Suppressor macrophage (primary cell): ENCODE results near the gene LRRC73.
"Not testable (repeated sequence)": the region's sequence is repeated elsewhere in the genome, so short reads cannot be mapped to it uniquely, and the experiment has no call there.

Source experiments
- DNase-seq, 4 experiments: peaks; one replicate each; pipeline ENCODE4 v3.0.0-alpha.2; 2020 to 2022

LRRC73 gene

DNA sequence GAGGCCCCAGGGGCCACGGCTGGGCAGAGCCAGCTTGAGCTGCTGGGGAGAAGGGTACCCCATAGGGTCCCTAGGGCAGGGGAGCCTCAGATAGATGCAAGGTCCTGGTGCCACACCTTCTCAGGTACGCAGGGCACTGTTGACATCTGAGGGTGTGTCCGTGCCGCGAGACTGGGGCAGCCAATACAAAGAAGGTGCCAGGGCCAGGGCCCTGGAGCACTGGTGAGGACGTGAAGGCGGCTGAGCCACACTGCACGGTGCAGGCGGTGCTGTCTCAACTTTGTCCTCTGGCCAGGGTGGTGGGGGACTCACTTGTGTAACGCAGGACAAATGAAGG is 649 bp upstream of the LRRC73 start:
- DNase-seq, result no peak

DNA sequence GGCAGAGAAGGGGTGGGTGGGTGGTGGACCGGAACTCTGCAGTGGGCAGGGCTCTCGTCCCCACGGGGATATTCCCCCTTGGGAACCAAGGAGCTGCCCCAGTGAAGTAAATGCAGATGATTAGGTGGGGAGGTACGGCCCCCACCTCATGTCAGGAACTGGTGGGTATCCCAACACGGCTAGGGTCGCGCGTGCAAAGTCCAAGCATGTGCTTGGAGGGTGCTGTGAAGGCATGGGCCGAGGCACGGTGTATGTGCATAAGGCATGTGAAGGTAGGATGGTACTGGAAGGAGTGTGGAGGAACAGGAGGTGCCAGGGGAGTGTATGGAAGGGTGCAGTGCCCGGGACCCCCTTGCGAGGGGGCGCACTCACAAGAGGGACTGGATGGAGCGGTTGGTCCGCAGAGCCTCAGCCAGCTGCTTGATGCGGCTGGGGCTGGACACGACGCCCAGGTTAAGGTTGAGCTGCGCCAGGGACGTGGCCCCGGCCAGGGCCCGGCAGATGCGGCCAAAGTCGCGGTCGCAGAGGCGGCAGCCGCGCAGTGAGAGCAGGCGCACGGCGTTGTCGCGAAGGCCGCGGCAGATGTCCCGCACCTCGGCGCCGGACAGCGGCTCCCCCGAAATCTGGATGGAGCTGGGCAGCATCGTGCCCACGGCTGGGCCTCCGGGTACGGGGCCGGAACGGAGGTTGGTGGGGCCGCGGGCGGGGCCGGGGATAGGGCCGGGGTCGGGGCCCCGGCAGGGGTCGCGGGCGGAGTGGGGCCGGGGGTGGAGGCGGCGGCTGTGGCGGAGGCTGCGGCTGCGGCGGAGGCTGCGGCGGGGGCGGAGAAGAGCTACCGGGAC is 783 bp downstream of the LRRC73 start:
- DNase-seq, result peak in 3 of 4 experiments; percentile 13 to 38 (median 19)

DNA sequence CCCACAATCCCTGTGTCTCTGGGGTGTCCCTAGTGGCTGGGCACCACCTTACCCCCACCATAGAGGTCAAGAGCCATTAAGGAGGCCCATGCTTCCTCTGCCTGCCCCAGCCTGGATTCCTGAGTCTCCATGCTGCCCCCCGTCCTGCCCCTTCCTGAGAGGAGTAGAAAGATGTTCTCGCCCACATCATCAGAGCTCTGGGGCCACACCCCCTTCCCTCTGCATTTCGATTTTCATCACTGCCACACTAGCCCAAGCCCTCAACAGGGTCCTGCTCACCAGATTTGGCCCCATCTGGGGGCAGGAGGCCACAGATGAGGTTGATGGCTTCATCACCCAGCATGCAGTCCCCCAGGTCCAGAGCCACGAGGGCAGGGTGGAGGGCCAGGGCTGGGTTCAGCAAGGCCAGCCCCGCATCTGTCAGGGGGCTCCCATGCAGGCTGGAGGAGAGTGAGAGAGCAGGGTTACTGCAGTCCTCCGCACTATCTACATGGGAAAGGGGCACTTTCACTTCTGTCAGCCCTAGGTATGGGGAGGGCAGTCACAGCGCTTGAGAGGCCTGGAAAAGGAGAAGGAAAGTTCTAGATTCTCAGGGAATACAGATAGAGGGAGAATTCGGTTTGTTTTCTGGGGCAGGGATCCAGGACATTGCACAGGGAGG is 1.5 kb downstream of the LRRC73 start:
- no peak for DNase-seq

DNA sequence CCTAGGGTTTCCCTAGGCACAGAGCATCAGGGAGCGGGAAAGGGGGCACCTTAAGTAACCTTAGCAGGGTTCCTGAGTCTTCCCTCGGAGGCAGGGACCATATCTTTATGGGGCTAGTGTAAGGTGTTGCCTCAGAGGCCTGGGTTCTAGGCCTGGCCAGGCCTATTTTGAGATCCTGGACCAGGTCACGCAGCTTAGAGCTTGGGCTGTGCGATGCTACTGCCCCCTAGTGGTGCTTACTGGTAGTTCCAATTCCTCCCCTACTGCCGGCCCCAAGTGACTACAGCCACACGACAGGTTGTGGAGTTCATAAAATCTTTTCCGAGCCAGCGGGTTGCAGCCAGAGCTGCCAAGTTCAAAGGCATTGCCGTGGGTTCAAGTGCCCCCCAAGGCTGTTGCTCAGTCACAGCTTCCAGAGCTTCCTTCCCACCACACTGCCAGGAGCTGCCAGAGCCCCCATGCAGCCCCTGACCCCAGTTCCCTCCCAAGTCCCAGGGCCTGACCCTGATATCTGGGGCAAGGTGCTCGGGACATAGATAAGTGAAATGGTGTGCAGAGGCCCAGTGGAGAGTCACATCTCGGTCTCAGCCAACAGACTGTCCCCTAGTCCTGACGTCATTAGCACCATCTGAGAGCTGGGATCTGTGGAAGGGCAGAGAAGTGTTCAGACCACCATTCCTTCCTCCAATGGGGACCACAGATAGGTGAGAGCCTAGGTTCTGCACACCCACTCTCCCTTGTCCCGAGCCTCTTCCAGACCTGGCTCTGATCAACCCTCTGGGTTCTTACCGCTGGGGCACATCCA is 3.3 kb downstream of the LRRC73 start:
- DNase-seq, result peak; percentile 85 to 94 (median 88)

DNA sequence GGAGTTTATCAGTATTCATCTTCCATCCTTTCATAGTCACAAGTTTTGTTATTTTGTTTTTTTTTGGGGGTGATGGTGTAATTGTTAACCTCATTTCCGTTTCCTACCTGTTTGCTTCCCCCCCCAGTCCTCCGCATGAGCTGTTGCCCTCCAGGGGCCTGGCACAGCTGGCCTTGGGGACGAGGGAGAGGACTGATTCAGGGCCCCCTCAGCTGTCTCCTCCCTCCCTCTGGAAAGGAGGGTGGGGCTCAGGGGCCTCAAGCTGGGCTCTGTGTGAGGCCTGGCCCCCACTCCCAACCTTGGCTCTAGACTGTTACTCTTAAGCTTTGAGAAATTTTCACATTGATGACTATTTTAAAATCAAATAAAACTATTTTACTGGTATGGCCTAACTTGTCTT is 4.0 kb downstream of the LRRC73 start:
- DNase-seq, result no peak

DNA sequence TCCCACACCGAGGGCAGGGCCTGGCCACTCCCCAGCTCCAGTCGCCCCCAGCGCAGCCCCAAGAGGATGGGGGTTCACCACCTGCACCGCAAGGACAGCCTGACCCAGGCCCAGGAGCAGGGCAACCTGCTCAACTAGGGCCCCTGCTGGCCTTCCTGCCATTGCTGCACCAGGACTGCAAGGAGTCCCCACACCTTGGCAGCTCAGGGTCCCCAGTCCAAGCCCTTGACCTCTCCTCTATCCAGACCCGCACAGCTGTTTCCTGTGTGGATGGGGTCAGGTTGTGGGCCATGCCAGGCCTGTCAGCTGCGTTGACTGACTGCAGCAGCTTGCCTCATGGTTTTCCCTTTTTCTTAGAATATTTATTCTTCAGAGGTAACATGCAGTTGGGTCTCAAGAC is 4.4 kb downstream of the LRRC73 start:
- no peak for DNase-seq

DNA sequence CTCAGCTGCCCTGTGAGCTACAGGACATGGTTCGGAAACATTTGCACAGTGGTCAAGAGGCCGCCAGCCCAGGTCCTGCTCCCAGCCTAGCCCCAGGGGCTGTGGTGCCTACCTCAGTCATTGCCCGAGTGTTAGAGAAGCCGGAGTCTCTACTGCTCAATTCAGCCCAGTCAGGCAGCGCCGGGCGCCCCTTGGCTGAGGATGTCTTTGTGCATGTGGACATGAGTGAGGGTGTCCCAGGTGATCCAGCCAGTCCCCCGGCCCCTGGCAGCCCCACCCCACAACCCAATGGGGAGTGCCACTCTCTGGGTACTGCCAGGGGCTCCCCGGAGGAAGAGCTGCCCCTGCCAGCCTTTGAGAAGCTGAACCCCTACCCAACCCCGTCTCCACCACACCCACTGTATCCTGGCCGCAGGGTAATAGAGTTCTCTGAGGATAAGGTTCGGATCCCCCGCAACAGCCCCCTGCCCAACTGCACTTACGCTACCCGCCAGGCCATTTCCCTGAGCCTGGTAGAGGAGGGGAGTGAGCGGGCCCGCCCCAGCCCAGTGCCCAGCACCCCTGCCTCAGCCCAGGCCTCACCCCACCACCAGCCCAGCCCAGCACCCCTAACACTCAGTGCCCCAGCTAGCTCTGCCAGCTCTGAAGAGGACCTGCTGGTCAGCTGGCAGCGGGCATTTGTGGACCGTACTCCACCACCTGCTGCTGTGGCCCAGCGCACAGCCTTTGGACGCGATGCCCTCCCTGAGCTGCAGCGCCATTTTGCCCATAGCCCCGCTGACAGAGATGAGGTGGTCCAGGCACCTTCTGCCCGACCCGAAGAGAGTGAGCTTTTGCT is 5.2 kb downstream of the LRRC73 start:
- DNase-seq, result no peak

DNA sequence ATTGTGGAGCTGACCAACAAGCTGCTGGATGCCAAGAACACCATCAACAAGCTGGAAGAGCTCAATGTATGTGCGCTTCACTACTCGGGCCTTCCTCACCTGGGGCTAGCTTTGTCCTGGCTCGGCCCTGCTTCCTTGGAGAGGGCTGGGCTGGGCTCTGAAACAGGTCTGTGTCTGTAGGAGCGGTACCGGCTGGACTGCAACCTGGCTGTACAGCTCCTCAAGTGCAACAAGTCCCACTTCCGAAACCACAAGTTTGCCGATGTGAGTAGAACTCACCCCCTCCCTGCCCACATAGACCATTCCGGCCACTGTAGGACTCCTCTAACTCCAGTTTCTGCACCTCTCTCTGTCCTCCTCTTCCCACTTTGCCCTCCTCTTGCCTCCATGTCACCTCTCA is 6.7 kb downstream of the LRRC73 start:
- no peak for DNase-seq

DNA sequence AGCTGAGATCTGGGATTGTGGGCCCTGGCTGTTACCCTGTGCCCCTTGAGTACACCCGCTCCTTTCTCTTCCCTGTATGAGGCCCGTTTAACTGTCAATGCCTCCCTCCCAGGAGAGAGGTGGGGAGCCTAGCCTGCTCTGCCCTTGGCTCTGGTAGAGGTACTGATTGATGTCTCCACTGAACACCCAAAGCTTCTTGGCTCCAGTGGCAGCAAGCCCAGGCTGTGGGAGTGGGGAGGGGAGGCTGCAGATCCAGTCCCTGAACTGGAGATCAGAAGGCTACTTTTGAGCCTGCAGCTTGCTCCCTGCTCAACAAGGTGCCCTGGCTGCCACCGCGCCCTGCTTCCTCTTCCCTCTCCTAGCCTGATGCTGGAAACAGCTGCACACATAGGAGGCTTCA is 7.5 kb downstream of the LRRC73 start:
- DNase-seq, result no peak

DNA sequence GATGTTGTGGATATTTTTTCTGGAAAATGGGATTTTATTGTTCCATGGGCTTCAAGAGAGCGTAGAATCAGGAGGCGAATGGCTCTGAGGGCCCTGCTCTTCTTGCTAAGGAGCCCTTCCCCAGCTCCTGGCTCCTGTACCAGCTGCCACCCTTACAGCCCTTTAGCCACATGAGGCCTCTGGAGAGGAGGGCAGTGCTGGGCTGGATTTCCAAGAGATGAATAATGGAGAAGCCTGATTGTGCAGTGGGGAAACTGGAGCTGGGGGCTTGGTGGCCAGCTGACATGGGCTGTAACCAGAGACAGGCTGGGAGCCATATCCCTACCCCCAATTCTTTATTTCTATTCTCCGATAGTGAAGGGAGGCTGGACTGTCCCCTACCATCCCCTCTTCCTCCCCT is 9.2 kb downstream of the LRRC73 start:
- DNase-seq, result no peak

DNA sequence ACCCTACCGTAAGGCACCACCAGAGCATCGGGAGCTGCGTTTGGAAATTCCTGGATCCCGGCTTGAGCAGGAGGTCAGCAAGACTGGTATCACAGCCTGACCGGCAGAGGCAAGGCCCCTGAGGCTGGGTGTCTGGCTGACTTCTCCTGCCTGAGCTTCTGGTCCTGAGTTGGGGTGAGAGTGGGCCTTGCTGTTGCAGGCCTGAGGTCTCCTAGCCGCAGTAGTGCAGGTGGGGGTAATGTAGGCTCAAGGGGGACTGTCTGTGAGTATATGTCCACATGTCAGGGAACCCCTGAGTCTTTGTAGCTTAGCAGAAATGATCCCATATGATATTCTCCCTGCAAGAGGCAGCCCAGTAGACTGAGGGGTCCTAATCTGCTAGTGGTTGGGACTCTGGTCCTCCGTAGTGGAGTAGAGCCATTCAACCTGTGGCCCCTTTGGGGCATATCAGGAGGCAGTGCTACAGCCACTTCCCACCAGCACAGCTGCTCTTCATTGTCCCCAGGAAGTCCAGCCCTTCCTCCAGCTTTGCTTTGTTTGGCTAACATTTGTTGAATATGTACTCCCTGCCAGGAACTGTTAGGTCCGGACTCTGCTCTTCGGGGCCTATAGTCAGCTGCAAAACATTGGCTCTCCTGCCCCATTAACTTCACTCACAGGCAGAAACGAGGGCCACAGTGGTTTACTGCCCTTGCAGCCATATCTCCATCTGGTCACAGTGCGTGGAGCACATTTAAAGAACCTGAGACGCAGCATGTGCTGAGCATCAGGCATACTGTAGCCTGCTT is 10.9 kb downstream of the LRRC73 start:
- no peak for DNase-seq

DNA sequence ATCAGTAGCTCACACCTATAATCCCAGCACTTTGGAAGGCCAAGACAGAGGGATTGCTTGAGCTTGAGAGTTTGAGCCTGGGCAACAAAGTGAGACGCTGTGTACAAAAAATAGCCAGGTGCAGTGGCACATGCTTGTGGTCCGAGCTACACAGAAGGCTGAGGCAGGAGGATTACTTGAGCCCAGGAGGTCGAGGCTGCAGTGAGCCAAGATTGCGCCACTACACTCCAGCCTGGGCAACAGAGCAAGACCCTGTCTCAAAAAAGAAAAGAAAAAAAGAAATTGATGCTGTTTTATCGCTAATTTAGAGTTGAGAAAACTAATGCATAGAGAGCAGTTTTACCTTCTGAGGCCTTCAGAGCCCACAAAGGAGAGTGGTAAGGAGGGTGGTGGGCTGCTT is 11.9 kb downstream of the LRRC73 start:
- DNase-seq, result not testable (repeated sequence)

DNA sequence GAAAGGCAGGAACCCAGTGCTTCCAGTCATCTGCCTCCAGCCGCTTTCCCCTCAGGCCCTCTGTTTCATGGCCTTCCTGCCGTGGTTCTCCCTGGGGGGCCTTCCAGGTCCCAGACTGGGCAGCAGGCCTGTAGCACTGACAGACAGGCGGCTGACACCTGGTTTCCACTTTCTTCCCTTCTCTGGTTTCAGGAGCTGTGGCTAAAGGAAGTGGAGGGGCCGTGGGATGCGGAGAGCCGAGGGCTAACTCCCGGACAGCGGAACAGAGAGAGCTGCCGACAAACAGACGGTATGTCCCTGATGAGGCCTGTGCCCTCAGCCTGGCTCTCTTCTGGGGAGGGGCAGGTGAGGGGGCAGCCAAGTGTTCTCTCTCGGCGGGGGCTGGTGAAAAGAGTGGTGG is 12.5 kb downstream of the LRRC73 start:
- DNase-seq, result no peak

DNA sequence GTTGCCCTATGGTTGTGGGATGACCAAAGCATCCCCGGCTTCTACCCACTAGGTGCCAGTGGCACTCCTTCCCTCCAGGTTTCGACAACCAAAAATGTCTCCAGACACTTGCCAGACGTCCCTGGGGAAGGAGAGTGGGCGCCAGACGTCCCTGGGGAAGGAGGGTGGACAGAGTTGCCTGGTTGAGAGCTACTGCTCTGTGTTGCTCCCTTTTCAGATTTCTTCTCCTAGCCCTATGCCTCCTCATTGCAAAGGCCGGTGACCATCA is 13.1 kb downstream of the LRRC73 start:
- no peak for DNase-seq

DNA sequence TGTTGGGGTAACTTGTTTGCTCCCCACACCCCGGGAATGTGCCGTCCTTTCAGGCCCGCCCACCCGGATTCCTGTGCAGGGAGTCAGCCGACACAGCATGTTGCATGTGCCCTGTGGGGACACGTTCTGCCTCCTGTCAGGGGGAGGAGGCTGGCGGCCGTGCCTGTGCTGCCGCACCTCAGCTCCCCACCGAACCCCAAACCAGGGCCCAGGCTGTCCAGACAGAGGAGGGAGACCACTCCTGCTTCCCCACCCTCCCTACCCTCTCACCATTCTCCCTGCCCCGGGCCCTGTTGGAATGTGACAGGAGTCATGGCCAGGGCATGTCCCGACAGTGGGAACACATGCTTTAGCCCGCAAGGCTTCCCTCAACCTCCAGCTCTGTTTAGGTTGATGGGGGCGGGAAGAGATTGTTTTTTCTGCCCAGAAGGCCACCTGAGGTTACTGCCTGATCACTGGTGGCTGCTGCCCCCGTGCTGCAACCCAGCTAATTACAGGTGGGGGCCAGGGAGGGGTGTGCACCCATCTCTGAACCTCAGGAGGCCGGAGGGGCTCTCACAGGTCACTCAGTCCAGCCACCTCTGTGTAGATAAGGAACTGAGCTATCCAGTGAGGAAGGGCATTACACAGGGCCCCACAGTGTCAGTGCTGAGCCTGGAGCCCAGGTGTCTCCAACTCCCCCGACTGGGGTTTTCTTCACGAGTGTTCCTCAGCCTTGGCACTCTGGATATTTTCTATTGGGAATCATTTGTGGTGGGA is 13.6 kb downstream of the LRRC73 start:
- DNase-seq, result no peak

DNA sequence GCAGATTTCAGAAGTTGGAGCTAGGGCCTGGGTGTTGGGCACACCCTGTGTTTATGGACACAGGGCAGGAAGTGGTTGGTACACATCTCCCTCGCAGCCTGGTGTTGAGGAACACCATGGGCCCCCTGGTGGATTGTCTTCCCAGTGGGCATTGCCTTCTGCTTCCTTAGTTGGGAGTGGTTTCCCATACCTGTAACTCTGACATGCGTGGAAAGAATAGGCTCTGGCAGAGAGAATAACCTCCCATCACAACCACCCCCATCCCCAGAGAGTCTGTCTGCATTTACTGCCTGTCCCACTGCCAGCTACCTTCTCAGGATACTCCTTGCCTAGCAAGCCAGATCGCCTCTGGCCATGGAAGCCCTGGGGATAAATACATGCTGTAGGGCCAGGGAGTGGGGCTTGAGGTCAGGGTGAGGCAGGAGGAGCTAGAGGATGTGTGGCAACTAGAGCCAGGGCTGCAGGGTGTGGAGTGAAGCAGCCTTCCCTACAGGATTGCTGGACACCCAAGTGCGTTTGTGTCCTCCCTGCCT is 14.7 kb downstream of the LRRC73 start:
- DNase-seq, result peak in 2 of 4 experiments; percentile 27 to 34

DNA sequence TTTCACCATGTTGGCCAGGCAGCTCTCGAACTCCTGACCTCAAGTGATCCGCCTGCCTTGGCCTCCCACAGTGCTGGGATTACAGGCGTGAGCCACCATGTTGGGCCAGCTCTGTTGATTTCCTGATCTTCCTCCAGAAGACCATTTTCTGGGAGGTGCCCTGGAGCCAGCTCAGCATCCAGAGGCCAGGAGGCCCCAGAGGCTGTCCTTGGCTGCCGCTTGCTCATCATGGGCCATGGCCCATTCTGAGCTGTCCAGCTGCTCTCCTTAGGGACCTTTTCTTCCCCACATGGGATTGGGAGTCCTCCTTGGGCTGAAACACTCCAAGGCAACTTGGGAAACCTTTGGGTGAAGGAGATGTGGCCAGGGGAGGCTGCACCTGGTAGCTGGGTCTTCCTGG is 15.4 kb downstream of the LRRC73 start:
- DNase-seq, result no peak

DNA sequence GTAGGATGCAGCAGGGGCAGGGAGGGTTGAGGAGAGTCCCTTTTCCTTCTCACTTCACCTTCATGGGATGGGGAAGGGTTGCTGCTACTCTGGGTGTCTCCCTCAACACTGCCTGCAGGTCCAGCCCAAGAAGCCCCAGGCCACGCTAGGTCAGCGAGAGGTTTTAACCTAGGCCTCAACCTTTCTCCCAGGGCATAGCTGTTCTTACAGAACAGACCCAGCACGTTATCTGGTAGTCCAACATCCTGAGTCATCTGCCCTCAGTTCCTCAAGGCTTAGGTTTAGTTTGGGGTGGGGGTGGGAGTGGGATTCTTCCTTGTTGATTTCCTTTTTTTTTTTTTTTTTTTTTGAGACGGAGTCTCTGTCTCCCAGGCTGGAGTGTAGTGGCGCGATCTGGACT is 15.8 kb downstream of the LRRC73 start:
- DNase-seq, result no peak

DNA sequence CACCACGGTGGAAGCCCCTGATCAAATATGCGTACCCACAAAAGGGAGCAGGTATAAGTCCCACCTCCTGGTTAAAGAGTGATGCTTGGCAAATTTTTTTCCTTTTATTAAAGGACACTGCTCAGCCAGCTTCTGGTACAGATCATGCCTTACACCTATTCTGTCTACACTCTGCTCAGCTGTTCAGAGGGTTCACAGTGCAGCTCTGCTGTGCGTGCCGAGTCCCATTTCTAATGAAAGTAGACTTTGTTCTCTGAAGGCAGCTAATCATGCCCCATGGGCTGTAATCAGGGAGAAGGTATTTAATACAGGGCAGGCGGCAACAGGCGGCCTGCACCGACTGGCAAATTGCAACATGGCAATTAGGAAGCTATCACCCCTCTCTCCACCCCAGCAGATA is 16.3 kb downstream of the LRRC73 start:
- no peak for DNase-seq

DNA sequence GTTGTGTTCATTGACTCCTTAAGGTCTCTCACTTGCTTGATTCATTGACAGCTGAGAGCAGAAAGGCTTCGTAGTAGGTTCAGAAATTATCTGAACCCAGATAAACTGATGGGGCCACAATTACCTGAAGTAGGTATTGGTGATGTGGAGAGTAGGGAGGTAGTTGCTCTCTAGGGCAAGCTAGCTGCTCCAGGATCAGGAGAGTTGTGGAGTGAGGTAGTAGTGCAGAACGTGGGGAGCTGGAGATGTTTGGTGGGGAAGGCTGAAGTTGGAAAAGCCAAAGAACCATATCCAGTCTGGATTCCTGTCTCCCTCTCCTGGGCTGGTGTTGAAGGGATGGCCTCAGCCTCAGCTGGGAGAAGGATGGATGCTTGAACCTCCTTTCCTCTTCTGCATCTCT is 16.9 kb downstream of the LRRC73 start:
- no peak for DNase-seq

DNA sequence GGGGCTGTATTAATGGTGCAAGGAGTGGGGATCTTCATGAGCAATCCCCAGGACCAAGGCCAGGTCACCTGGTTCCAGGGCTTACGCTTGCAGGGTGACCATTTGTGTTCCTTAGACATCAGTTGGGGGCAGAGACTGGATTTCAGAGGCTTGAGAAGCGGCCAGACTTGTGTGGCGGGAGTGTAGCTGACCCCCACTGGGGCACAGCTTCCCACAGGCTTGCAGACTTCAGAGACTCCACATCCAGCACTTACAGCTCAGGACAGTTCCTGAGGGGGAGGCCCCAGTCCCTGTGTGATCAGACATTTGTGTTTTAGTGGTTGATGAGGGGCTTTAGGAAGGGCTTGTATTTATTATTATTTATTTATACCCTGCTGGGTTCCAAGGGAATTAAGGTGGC is 17.5 kb downstream of the LRRC73 start:
- DNase-seq, result no peak
